NCI-H1694 treated with DMSO at 0.1 percent for 48 hours (cell line): ENCODE results near the gene PIGX.
"Not testable (repeated sequence)": the region's sequence is repeated elsewhere in the genome, so short reads cannot be mapped to it uniquely, and the experiment has no call there.

Experiments
- DNase-seq: peaks from one replicate; lab custom pipeline; 2025; lab: John Stamatoyannopoulos, UW

The PIGX gene

DNA sequence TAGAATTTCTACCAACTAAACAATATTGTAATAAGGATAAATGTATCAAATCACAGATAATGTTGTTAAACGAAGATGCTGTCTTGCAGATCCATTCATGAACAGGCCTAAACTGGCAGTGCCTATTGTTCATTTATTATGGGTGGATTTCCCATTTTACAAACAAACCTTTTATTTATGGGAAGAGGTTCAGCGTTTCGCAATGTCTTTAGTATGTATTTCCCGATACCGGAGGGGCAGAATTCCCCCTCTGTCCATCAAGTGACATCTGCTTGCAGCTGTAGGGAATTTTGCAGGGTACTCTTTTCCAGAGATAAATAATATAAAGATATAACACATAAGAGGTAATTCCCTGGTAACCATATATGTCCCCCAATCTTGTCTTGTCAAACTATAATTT is 5.8 kb upstream of the PIGX start:
- no peak for DNase-seq

DNA sequence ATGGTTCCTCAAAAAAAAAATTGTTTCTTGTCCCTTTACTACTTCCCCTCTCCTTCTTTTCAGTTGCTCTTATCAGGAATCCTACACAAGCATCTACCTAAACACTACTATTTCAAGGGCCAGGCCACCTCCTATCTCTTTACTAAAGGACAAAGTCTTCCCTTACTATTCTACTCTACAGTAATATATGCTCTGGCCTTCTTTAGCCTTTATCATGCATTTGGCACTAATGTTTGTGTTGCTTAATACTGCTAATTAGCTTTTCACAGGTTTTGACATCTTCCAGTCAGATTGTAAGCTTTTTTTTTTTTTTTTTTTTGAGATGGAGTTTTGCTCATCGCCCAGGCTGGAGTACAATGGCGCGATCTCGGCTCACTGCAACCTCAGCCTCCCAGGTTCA is 5.4 kb upstream of the PIGX start:
- no peak for DNase-seq

DNA sequence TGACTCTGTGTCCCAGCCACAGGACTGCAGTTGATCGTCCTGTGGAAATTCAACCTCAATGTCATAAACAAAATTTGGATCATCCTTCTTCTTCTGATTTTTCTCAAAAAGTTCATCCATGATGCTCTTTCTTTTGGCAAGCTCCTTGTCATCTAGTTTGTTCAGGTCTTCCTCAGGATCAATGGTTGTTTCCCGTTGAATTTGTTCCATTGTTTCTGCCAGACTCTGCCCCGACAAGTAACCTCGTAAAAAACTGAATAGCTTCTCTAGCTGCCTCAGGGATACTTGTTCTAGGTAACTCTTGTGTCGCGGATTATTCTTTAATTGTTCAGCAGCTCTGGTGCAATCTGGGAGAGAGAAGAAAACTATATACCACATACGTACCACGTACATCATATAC is 4.6 kb upstream of the PIGX start:
- no peak for DNase-seq

DNA sequence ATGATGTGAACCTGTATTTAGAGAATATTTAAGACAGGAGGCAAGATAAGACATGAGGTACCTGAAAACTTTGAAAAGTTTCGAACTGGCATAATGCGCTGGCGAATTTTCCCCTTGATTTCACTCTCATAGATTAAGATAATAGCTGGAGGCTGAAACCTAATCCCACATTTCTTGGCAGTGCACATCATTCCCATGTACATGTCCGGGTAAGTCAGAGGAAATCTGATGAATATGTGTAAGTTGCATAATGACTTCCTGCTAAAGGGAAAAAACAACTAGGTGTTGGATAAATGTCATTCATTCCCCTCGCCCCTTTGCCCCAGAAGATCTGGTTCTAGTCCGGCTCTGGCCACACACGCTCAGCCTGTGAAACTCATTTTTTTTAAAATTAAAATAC is 3.7 kb upstream of the PIGX start:
- no peak for DNase-seq

GRCh38 chr3:196712514-196713413 is 587 bp downstream of the PIGX start:
- peak; percentile 36 for DNase-seq

GRCh38 chr3:196717162-196717561 is 5.0 kb downstream of the PIGX start:
- DNase-seq, result not testable (repeated sequence)

- no peak for DNase-seq
Measured at GRCh38 chr3:196721097-196721496, 8.9 kb downstream of the PIGX start.

DNA sequence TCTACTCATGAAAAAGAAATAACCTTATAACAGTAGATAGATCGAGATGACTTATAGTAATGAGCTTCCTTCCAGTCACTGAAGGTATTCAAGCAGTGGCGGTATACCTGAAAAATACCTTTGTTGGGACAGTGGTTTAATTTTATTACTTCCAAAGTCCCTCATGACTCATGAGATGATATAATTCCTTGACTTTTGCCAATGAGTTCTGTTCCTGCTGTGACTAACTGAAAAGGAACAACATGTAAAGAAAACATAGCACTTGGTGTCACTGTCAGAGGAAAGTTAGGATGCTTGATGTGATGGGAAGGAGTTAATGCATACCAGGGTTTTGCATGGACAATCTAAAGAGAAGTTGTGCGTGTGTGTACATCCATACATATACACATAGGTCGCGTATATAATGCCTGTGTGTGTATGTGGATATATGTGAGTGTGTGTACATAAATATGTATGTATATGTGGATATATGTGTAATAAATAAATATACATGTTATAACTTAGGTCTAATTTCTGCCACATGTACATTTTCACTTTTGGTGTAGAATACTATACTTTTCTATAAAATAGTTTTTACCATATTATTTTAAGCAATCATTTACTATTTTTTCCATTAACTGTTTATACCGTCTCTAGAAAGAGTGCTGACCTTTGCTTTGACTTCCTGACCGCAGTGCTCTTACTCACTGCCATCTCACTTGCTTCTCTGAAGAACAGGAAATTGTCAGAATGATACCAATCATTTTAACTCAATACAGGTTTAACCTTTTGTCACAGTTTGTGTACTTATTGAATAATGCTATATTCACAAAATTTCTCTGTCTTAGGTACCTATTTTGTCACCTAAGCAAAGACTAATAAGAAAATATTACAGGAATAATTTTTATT is 14.9 kb downstream of the PIGX start:
- DNase-seq, result no peak

DNA sequence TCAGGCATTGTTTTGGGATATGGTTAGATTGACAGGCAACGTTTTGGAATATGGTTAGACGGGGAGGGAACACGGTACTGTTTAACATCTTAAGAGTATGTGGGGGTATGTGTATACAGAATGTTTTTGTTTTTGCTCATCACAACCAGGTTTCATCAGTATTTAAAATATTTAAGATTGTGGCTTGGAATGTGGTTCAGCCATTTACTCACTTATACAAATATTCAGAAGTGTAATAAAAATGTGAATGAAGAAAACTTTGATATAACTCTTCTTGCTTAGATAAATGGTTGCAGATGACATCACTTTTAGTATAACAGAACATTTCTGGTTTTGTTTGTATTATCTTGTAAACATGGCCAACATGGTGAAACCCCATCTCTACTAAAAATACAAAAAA is 23.6 kb downstream of the PIGX start:
- DNase-seq, result no peak

GRCh38 chr3:196736670-196737374 is 24.6 kb downstream of the PIGX start:
- no peak for DNase-seq

GRCh38 chr3:196737655-196738054 is 25.5 kb downstream of the PIGX start:
- no peak for DNase-seq

DNA sequence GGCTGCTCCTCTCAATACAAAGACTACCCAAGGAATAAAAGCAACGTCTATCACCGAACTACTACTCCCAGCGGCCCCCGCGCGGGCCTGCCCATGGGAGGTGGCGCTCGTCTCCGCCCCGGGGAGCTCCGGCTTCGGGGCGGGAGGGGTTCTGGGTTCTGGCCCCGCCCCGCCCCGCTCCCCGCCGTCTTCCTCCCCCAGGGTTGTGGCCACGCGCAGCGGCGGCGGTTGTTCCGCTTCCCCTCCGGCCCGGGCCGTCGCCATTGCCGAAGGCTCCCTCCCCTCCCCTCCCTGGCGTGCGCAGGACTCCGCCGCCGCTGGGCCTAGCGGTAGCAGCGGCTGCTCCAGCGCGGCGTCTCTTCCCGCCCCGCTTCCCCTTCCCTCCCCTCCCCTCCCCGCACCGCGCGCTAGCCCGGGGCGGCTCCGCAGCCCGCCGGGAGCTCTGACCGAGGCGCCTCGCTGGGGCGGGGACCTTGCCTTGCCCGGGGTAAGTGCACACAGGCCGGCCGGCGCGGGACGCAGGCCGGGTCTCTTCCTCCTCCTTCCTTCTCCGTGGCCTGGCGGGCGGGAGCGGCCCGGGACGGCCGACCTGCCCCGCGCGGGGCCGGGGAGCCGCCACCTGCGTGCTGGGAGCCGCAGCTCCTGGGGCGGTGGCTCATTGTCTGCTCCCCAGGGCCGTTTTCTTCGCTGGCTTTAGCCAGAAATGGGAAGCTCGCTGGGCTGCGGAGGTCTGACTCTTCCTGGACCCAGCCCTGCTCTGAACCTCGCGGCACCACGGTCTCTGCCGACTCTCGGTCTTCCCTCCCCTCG is 27.7 kb downstream of the PIGX start, which contains the start of gene PAK2:
PAK2 (plus strand) TSS at position 187 of the 810 bp plus-strand sequence. CDS start 42,790 bp downstream, outside the sequence.
- peak; percentile 86 for DNase-seq

- DNase-seq, result peak; percentile 39
Measured at GRCh38 chr3:196740481-196741248, 28.5 kb downstream of the PIGX start.

DNA sequence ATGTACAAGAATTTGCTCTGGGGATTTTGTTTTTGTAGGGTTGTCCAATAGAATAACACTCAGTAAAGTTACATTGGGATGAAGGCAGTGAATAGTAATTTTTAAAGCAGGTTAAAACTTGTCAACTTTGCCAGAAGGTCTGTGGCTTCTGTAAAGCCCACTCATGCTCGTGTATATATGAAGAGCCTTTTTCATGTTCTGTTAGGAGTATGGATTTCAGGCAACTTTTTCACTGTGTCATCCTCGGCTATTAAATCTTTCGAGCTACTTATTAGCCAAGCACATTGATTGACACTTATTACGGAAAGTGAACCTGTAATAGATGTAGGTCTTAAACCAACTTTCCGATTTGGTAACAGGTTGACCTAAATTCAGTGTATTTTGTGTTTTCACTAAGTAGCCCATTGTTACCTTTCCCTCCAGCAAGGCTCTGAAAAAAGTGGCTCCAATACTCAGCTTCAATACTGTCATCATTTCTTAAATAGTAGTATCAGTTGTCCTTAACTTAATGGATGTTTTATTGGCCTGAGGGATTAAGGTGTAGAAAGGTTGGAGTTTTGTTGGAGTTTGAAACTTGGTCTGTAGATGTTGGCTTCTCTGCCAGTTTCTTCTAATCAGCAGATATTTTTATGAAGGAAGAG is 29.2 kb downstream of the PIGX start:
- peak; percentile 10 for DNase-seq

DNA sequence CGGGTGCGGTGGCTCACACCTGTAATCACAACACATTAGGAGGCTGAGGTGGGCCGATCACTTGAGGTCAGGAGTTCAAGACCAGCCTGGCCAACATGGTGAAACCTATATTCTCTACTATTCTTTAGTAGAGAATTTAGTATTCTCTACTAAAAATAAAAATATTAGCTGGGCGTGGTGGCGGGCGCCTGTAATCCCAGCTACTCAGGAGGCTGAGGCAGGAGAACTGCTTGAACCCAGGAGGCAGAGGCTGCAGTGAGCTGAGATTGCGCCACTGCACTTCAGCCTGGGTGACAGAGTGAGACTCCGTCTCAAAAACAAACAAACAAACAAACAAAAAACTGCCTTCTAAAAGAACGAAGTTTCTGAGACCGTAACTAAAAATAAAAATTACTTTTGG is 31.4 kb downstream of the PIGX start:
- not testable (repeated sequence) for DNase-seq

- no peak for DNase-seq
Measured at GRCh38 chr3:196749125-196749524, 36.9 kb downstream of the PIGX start.

DNA sequence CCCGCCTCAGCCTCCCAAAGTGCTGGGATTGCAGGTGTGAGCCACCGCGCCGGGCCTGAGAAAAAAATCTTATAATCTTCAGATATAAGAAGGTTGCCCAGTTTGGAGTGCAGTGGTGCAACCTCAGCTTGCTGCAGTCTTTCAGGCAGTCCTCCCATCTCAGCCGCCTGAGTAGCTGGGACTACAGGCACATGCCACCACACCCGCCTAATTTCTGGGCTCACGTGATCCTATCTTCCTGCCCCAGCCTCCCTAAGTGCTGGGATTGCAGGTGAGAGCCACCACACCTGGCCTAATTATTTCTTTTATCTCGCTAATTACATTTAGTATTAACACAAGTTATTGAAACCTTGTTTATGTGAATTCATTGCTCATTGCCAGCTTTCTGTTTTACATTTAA is 41.0 kb downstream of the PIGX start:
- DNase-seq, result no peak

GRCh38 chr3:196754091-196754981 is 42.2 kb downstream of the PIGX start:
- DNase-seq, result no peak

DNA sequence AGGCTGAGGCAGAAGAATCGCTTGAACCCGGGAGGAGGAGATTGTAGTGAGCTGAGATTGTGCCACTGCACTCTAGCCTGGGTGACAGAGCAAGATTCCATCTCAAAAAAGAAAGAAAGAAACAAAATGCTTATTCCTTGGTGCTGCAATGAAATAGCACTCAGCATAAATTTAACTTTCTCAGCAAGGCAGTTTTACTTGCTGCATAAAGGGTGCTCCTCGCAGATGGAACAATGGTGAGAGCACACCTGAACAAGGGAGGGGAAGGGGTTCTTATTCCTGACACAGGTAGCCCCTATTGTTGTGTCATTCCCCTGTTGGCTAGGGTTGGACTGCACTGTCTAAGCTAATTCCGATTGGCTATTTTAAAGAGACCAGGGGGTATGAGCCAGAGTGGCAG is 44.6 kb downstream of the PIGX start:
- DNase-seq, result no peak
